ENCODE measurements around the gene PPFIA1. TPM values are rescaled to one million over a fixed set of nuclear protein-coding genes. Genes with fewer than 3 reads are reported as not detected.

Gene PPFIA1
- total and polyA plus RNA-seq, 10 of the 15 experiments (the other 5 are each of a cell fraction or from before 2014, with no cell fraction given): 5.2 to 26.2 (median 15.8) TPM

- Histone ChIP-seq H3K36me3 (ENCODE audit: control insufficient read depth in 2 of 2, insufficient read depth in 2 of 2, low read length in 1 of 2) (no peaks in the 10 kb centered on the region), H3K79me2 (ENCODE audit: control insufficient read depth, insufficient read depth, low read length) (no peaks in the 10 kb centered on the region), H4K20me1 (ENCODE audit: control insufficient read depth, insufficient read depth) (no peaks in the 10 kb centered on the region), H3K9ac (ENCODE audit: control insufficient read depth, insufficient read depth, low read length) (peak within 1 kb of the TSS; percentile 37; the same call in 1 of the 2 replicates), H3K27ac (ENCODE audit: control insufficient read depth, insufficient read depth) (no peak within 1 kb of the TSS), H2AFZ (ENCODE audit: control insufficient read depth, low read depth, low read length) (peak within 1 kb of the TSS; percentile 31), H3K9me3 (replicated peaks; ENCODE audit: control insufficient read depth, insufficient read depth, low read length) (no peaks in the 10 kb centered on the region; the same call in 2 of the 3 replicates), H3K4me2 (ENCODE audit: control insufficient read depth, insufficient read depth) (peak within 1 kb of the TSS; percentile 100), H3K4me3 (peak within 1 kb of the TSS; percentile 70), H3K27me3 (replicated peaks in 1 of 2; ENCODE audit: control insufficient read depth in 2 of 2, insufficient read depth in 2 of 2, low read length in 1 of 2) (no peaks in the 10 kb centered on the region), H3K4me1 (ENCODE audit: control insufficient read depth, insufficient read depth, low read length) (peaks cover 11% of the 10 kb centered on the region)
- POLR2A ChIA-PET: interaction anchor here (0.6 to 1.0 kb wide), 6 partner anchors 10 to 1786 kb away, joined by 3 to 8 read pairs (median 4); no protein-coding TSS in a partner anchor
- DNase-seq (ENCODE audit: low read depth, low spot score) (peak; percentile 24), FAIRE-seq (no peak), ATAC-seq (peak; percentile 86)
- in situ Hi-C loops (cut with MboI): no loop called here
- no TSS peak for BruUV-seq (replicated peaks)
- WGBS (ENCODE audit: insufficient coverage, insufficient replicate concordance, low lambda C conversion rate, missing lambda C conversion rate): under 1% methylated on average over 37 of the region's 93 CpGs
- RAD21 ChIA-PET (ENCODE audit: unreplicated experiment): interaction anchor here (0.8 kb wide), 1 partner anchor 72 kb away, joined by 4 read pairs; no protein-coding TSS in a partner anchor
- CTCF ChIA-PET: interaction anchor here (0.6 to 0.8 kb wide), 2 partner anchors 285 to 417 kb away, joined by 3 read pairs; no protein-coding TSS in a partner anchor
- intact Hi-C loops (cut with micrococcal nuclease; ENCODE audit: unreplicated experiment): no loop called here
- SMC1A ChIA-PET (ENCODE audit: uncharacterized antibody, unreplicated experiment): no interaction called here
- TF ChIP-seq RBBP5 (conservative IDR thresholded peaks at IDR 0.05): no peak
- no peak for TF ChIP-seq POLR2AphosphoS5 (IDR thresholded peaks at IDR 0.05; ENCODE audit: low read length)
- no peak for TF ChIP-seq ESRRA (IDR thresholded peaks at IDR 0.05; ENCODE audit: low read length)
- peak; percentile 76 for TF ChIP-seq ELK1 (IDR thresholded peaks at IDR 0.05; ENCODE audit: low read depth, low read length)
- no peak for TF ChIP-seq SREBF1 (IDR thresholded peaks at IDR 0.05; ENCODE audit: low read length)
- no peak for TF ChIP-seq ZNF622 (IDR thresholded peaks at IDR 0.05)
- TF ChIP-seq ZNF592 (IDR thresholded peaks at IDR 0.05): no peak
- TF ChIP-seq RFX5 (IDR thresholded peaks at IDR 0.05; ENCODE audit: low read depth, low read length): no peak
- no peak for TF ChIP-seq MXI1 (IDR thresholded peaks at IDR 0.05; ENCODE audit: low read depth, low read length)
- 0 out of 2 replicates have a peak, but pooled peaks have one; percentile 49 for TF ChIP-seq SIN3A (IDR thresholded peaks at IDR 0.05; ENCODE audit: low read depth, low read length)
- TF ChIP-seq TCF3 (IDR thresholded peaks at IDR 0.05; ENCODE audit: borderline replicate concordance, insufficient read depth, low read depth, low read length): peak; percentile 49; the same call in 1 of the 2 replicates
- no peak for TF ChIP-seq RELB (IDR thresholded peaks at IDR 0.05; ENCODE audit: low read depth)
- no peak for TF ChIP-seq ZBTB33 (IDR thresholded peaks at IDR 0.05)
- TF ChIP-seq TCF7 (IDR thresholded peaks at IDR 0.05; ENCODE audit: borderline replicate concordance): no peak
Measured at GRCh38 chr11:70397983-70398833, 127.7 kb downstream of the PPFIA1 start, which contains the start of gene CTTN. TSS of gene CTTN (plus strand) at chr11:70398529. CDS start at chr11:70407298, 8,769 bp downstream.

All from GM12878 (cell line).